ENCODE measurements around the gene MYH14.
"Not testable (repeated sequence)": the region's sequence is repeated elsewhere in the genome, so short reads cannot be mapped to it uniquely, and the experiment has no call there.

Gene MYH14

DNA sequence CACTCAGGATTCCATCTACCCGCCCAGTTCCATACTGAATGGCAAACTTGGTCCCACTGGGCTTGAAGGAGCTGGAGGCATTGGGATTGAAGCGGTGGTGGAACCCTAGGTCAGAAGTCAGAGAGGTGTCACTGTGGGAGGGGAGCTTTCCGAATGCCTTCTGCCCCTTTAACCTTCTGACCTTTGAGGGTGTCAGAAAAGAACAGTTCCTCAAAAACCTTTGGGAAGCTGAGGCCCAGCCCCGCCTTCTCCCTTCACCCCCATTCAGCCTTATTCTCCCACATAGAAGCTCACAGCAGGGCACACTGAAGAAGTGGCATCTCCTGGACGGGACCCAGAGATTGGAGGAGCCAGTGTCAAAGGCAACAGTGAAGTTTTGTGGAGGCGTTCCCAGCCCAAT lies 133.6 kb downstream of the MYH14 start:
- not testable (repeated sequence) for DNase-seq

DNA sequence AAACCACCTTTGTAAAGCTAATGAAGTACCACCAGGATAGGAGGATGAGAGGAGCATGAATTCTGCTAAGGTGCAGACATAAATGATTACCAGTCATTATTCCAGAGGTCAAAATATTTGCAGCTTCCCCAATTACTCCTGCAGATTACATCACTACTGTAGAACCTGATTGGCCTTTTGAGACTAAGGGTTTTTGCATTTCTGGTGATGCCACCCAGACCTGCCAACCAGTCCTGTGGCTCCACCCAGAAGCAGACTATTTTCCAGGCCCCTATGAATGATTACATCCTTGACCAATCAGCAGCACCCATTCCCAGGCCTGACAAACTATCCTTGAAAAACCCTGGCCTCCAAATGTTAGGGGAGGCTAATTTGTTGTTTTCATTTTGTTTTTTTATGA lies 136.9 kb downstream of the MYH14 start:
- no peak for DNase-seq

DNA sequence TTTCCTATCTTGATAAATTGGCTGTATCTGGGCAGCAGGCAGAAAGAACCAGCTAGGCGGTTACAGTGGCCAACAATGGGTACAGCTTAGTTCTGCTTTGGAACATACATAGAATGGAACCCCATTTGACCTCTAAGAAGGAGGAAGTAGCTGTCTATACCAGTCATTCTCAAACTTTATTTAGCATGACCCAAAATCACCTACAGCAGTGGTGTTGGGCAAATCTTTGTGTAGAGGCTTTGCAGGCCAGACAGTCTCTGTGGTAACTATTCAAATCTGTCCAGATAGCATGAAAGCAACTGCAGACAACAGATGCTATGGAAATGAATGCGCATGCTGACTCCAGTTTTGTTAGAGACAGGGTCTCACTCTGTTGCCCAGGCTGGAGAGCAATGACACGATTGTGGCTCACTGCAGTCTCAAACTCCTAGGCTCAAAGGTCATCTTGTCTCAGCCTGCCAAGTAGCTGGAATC lies 137.7 kb downstream of the MYH14 start:
- no peak for DNase-seq

DNA sequence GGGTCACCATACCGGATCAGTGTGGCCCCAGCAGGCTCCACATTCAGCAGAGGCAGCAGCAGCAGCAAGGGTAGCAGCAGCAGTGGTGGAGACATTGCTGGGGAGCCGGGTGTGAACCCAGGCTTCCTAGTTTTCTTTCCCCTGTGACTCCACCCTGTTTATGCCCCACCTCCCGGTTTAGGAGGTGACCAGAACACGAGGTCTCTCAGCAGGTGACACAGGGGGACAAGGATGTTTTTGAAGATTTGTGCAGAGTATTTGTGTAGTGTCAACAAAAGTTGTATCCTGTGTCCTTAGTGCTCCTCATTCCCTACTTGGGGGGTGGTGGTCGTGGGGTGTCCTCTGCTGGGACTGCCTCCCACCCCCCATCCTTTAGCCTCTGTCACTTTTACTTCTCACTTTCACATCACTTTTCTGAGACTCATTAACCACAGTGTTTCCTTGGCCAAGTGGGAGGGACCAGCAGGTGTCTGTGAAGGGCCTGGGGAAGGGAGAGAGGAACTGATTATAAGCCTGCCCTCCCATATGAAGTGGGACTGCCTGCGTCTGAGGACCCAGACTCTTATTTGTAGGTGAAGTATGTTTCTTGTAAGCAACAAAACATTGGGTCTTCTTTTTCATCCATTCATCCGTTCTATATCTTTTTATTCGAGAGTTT lies 141.4 kb downstream of the MYH14 start:
- DNase-seq, result no peak

DNA sequence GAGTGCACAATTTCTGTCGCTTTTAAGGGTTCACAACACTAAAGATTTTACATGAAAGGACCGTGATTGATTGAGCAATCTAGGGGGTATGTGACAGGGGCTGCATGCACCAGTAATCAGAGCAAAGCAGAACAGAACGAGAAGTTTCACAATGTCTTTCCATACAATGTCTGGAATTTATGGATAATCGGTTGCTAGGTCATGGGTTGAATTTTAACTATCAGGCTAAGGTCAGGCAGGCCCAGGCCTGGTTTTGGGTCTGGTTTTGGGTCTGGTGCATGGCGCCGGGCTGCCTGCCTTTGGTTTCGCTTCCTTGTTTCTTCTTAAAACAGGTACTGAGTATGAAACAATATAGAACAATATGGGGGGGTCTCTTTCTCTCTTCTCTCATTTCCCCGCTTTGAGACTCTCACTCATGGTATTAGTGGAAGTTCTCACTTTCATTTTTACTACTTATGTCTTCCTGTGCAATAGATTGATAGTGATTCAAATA lies 143.7 kb downstream of the MYH14 start:
- DNase-seq, result not testable (repeated sequence)

DNA sequence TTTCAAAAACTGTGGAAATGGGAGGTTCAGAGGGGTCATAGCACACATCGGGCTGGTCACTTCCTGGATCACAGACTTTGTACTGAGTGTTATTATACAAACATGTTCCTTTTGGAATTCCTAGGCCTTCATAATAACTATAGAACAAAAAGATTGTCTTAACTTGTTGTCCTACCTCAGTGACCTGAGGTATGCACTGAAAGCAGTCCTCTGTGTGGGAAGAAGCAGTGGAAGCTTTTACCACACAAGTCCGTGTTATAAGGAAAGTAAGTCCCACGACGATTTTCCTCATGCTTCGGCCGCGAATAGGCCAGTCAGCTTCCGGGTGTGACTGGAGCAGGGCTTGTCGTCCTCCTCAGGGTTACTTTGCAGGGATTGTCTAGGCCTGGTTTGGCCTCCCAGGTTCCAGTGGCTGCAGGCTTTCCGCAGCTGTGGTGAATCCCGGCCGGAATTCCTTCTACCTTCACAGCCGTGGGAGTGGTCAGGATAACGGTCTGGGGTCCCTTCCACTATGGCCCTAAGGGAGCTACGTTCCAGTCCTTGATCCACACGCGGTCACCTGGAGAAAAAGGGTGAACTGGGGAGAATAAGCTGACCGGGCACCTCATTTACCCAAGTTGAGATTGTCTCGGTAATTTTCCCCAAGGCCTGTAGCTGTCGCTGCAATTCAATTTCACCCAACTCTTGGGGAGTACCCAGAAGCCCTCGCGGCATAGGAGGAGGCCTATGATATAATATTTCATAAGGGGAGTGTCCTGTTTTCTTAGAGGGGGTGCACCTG lies 146.0 kb downstream of the MYH14 start:
- no peak for DNase-seq

DNA sequence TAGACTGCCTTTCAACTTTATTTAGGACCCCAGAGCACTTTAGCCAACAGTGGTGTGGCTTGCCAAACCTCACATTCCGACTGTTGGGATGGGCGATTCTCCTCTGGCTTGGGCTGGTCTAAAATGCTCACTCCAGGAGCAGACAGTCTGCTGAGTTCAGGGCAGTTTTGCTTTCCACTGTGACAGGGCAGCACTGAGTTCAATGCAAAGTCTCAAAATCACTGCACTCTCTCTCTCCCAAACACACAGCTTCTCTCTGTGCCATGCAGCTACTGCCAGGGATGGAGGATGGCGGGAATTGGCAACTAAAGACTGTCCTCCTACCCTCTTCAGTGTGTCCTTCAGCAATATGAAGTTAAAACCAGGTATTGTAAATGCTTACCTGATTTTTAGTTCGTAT lies 148.8 kb downstream of the MYH14 start:
- no peak for DNase-seq

DNA sequence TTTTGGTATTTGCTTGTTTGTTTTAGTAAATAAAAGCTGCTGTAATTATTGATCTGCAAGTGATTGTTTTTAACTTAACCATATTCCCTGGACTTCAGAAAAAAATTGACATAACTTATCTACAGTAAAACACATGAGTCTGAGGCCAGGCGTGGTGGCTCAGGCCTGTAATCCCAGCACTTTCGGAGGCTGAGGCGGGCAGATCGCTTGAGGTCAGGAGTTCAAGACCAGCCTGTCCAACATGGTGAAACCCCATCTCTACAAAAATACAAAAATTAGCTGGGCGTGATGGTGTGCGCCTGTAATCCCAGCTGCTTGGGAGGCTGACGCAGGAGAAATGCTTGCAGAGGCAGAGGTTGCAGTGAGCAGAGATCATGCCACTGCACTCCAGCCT lies 150.1 kb downstream of the MYH14 start:
- DNase-seq, result not testable (repeated sequence)

DNA sequence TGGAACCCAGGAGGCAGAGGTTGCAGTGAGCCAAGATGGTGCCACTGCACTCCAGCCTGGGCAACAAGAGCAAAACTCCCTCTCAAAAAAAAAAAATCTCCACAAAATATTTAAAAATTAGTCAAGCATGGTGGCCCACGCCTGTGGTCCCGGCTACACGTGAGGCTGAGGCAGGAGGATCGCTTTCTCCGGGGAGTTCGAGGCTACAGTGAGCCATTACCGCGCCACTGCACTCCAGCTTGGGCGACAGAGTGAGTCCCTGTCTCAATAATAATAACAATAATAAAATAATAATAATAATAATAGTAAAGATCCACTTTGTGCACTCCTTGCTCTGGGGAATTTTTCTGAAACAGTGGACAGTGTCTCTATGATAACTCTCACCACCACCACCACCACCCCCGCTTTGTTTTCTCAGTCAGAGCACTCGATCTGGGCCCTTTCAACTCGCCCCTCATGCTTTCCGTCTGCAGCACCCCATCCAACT lies 153.3 kb downstream of the MYH14 start:
- no peak for DNase-seq

DNA sequence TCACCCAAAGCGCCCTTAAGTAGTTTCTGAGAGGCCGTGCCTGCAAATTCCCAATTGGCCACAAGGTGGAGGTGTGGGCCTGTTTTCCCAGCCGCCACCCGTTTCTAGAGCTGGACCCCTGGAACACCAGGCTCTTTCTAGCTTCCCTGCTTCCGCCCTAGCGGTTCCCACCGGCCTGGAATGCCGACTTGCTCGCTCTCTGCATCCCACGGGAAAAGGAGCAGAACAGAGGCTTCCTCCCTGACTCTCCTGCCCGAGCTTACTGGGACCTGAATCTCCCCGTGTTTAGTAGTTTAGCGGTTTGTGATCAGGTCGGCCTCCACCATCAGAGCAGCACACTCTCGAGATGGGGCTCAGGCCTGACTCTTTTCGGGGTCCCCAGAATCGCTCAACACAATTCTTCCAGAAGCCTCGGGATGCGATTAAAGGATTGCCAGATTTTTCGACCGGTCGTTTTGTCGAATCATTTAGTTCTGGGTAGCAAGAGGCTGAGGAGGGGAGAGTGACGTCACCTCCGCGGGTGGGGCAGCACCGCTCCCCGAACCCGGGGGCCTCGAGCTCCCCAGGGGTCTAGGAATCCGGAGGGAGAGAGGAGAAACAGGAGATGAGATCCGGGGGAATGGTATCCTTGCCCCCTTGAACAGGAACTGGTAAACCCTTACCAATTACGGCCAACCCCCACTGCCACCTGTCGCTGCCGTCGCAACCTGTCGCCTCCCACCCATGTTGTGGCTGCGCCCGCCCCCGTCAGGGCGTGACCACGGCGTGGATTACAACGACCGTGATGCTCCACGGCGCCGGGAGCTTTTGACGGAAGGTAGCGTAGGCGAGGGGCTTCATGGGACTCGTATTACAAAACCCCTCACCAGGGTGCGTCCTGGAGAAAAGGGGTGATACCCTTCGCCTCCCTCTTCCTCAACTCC lies 154.0 kb downstream of the MYH14 start:
- peak; percentile 79 to 96 (median 84) for DNase-seq

DNA sequence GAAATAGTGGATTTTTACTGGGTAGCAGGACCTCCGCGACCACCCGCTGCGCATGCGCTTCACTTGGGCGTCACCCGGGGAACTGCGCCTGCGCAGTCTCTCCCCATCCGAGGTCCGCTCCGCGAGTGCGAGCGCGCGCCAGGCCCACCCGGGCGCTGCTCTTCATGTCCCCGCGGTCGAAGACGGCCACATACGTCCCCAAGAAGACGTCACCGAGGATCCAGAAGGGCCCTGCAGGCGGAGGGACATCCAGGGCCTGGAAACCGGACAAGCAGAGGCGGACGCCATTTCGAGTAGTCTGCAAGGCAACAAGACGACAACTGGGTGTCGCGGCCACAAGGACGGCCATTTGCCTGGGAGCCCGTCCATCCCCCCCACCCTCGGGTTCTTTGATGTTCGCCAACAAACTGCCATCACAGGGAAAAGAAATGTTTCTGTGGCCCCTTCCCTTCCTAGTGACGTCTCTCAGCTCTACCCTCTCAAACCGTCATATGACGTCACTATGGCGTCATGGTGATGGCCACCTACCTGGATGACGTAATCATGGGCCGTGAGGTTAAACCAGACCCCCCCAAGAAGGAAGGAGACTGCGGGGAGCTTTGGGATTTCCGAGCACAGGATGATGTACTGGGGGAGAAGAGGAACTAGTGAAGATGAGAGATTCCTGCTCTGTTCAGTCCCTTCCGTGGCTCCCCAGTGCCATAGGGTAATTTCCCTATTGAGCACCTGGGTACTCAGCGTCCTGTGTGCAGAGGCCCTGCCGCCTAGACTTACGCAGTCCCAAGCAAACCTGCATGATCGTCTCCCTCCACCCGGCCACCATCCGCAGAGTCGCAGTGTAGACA lies 155.3 kb downstream of the MYH14 start:
- peak; percentile 52 to 80 (median 71) for DNase-seq

DNA sequence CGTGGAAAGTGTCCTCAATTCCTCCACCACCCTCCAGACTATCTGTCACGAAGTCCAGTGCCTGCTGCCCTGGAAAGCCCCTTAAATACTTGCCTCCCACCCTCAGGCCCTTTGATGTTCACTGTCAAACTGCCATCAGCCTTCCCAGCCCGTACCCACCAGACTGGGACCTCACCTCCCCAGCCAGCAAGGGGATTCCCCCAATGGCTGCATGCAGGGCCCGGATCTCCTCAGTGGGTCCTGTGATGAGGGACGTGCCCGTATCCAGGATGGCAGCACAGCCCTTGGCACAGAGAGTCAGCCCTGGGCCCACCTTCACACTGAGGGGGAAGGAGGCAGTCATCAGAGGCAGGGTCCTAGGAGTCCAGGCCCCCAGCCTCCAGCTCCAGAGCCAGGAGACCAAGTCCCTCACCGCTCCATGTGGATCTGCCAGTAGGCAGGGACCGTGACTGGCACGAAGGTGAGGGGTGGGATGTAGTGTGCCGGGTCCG lies 156.0 kb downstream of the MYH14 start:
- no peak for DNase-seq

Measured in stimulated activated naive CD4-positive, alpha-beta T cell (primary cell).